Activated T-helper 1 cell treated with anti-CD3 and anti-CD28 coated beads, Interleukin-2, amount 50 U/mL, for 16 hours (primary cell): Measurements from ENCODE around the gene OR6C75.
"Not testable (repeated sequence)": the region's sequence is repeated elsewhere in the genome, so short reads cannot be mapped to it uniquely, and the experiment has no call there.

Experiments
- DNase-seq, 2 donors: peaks; one replicate each; pipeline ENCODE4 v3.0.0-alpha.2; 2020; ENCODE audit warnings: low read depth in 1 of 2, low spot score in 1 of 2

The OR6C75 gene

DNA sequence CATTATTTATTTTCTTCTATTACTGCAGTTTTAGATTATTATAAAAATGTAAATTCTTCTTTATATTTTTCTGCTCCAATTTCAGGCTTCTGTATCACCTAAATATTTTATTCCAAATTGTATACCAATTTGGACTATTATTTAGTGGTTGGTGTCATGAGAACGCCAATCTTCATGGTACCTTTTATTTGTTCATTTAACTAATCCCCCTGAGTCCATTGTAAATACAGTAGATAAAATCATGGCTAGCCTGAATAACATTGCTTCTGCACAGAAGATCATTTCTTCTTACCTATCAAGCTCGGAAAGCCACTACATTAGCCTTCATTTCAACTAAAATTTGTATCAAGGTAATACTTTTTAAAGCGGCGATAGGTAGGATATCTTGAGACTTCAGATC, at the start of gene OR6C75:
Gene OR6C75 (plus strand): TSS at position 301 of the 400 bp plus-strand sequence. CDS start 2,136 bp downstream, outside the sequence.
- no peak for DNase-seq

DNA sequence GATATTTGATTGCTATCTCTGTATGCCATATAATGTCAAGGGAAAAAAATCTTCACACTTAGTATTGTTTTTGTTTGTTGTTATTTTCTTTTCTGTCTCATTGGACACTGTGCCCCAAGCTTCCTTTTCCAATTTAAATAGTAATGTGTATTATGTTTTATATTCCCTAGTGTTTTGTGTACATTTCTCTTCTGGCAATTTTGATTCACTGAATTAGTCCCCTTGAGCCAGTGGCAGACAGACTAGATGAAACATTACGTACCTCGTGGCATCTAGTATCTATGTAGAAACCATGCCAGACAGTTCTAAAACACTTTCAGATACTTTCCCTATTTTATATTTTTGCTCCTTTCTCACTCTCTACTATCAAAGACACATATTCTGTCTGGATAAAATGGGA, 48.7 kb upstream of the OR6C75 start, which contains the start of gene OR6C1:
Gene OR6C1 (plus strand): TSS at position 301 of the 400 bp plus-strand sequence. CDS start 6,257 bp downstream, outside the sequence.
- DNase-seq = no peak

DNA sequence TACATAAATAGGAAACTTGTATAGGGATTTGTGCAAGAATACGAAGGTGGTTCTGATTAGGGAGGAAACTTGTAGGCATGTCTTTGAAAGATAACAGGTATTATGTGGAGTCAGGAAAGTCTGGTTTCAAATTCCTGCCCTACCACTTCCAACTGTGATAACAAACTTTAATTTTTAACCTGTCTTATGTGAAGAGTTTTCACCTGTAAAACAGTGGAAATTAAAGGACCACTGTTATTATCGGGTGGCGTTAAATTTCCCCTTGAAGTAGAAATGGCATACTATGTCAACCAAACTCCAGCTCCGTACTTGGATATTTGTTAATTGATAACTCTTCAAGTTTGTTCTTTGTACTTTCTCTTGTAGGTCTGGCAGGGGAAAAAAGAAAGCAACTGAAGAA, 42.6 kb upstream of the OR6C75 start:
- DNase-seq = no peak

DNA sequence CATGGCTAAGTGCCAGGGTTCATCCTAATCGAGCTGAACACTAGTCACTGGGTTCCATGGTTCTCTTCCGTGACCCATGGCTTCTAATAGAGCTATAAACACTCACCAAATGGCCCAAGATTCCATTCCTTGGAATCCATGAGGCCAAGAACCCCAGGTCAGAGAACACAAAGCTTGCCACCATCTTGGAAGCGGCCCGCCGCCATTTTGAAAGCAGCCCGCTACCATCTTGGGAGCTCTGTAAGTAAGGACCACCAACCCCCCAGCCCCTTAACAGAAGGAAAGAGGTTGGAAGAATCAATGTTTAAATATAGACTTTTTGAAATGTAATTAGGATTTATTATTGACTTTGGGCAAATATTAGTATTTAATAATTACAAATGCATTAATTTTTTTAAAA, 37.0 kb upstream of the OR6C75 start:
- not testable (repeated sequence) for DNase-seq

DNA sequence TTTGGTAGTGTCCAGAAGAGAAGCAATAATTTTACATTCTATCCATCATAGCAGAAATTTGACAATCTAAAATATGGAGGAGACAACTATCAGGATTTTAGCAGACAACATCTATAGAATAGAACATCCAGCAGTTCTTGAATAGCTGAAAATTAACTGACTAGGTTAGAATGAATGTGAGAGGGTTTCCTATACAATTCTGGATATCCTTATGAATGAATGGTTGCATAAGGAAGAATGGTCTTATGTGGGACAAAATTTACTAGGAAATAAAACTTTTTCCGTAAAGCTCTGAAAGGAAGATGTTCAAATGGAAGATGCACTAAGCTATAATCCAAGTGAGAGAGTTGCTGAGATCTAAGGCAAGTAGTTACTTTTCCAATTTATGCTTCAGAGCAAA, 32.3 kb upstream of the OR6C75 start, which contains the start of gene OR6C3:
Gene OR6C3 (plus strand): TSS at position 301 of the 400 bp plus-strand sequence. CDS start 955 bp downstream, outside the sequence.
- DNase-seq = no peak

DNA sequence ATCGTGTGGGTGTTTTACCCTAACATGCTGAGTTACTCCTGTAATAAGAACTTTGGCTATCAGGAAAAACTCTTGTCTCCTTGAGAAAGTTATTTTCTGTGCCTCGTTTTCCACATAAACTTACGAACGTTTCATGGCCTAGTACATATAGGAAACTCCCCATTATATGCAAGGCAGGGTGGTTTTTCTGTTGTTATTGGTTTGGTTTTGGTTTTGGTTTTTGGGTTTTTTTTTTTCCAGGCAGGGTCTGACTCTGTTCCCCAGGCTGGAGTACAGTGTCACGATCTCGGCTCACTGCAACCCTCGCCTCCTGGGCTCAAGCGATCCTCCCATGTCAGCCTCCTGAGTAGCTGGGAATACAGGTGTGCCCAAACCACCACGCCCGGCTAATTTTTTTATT, 26.8 kb upstream of the OR6C75 start:
- no peak for DNase-seq

DNA sequence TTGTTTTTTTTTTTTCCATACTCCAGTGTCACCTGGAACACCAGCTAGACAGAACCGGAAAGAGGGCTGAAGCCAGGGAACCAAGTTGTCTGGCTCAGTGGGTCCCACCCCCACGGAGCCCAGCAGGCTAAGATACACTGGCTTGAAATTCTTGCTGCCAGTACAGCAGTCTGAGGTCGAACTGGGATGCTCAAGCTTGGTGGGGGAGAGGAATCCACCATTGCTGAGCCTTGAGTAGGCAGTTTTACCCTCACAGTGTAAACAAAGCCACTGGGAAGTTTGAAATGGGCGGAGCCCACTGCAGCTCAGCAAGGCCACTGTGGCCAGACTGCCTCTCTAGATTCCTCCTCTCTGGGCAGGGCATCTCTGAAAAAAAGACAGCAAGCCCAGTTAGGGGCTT, 7.4 kb upstream of the OR6C75 start:
- not testable (repeated sequence) for DNase-seq

DNA sequence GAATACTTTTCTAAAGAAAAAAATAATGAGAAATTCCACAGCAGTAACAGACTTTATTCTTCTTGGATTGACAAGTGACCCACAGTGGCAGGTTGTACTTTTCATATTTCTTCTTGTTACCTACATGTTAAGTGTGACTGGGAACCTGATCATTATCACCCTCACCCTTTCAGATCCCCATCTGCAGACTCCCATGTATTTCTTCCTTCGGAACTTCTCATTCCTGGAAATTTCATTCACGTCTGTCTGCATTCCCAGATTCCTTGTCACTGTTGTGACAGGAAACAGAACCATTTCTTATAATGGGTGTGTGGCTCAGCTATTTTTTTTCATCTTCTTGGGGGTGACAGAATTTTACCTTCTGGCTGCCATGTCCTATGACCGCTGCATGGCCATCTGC, 2.3 kb downstream of the OR6C75 start:
- DNase-seq = no peak

DNA sequence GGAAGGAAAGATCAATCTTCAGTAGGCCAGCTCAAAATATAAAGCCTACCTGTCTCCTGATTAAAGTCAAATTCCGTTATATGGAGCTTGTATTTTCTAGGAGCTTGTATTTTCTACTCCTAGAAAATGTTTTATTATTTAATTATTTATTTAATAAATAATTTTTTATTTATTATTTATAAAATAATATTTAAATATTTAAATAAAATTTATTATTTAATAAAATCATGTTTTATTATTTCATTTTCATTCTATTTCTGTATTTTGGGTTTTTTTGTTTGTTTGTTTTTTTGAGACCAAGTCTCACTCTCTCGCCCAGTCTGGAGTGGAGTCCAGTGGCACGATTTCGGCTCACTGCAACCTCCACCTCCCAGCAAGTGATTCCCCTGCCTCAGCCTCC, 9.7 kb downstream of the OR6C75 start:
- DNase-seq = no peak

DNA sequence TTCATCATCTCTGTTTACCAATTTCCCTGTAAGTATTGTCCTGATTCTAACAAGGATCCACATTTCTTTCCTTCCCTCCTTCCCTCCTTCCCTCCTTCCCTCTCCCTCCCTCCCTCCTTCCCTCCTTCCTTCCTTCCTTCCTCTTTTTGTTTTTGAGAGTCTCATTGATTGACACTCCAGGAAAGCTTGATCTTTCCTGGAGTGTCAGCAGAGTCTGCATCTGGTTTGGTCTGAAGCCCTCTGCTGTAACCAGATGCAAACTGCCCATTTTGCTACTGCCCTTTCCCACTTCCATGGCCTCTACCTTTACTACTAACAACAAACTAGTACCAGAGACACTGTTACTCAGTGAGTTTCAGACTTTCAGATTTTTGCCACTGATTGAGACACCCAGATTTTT, 23.1 kb downstream of the OR6C75 start:
- no peak for DNase-seq

DNA sequence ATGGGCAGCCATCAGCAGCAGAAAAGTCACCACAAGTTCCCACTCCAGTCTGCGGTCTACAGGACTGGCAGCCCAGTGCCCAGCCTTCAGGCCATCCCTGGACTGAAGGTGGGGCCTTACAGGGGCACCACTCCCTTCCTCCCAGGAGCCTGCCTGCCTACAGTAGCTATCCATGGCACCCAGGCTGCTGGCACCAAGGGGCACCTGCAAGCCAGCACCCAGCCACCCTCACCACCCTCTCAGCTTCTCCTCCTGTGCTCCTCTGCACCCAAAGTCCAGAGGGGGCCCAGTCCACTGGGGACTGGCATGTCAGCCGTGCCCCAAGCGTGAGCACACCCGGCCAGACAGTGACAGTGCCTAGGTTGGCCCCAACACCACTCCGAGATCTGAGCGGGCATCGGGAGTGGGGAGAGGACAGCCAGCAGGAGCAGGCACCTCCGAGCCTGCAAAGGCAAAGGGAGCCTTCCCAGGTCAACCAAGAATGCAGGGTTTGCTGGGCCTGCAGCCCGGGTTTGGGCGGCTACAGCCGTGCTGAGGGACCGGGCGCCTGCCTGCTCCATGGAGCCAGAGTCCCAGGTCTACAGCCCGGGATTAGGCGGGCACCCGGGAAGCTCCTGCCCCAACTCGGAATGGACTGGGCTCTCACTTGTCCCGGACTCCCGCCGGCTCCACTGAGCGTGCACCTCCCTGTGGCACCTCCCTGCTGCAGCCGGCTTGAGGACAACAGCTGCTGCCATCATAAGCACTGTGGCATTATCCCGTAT, 29.4 kb downstream of the OR6C75 start:
- no peak for DNase-seq

DNA sequence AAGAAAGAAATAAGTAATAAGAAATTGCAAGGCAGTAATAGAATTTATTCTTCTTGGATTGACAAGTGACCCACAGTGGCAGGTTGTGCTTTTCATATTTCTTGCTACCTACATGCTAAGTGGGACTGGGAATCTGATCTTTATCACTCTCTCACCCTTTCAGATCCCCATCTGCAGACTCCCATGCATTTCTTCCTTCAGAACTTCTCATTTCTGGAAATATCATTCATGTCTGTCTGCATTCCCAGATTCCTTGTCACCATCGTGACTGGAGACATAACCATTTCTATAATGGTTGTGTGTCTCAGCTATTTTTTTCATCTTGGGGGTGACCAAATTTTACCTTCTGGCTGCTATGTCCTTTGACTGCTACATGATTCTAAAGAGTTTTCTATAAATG, 33.6 kb downstream of the OR6C75 start:
- no peak for DNase-seq

DNA sequence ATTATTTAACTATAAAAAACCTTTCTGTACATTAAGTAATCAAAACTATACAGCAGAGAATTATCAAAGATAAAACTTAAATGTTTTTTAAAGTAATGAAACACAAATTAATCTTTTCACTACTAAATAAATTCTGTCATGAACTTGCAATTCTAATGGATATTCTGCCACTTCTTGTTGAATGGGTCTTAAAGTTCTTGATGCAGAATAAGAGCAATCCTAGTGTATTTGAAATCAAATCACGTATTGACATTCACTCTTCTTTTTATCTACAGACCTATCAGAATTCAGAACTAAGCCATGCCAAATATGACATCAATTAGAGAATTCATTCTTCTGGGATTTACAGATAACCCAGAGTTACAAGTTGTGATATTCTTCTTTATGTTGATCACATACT, 37.5 kb downstream of the OR6C75 start, which contains the start of gene OR6C65:
Gene OR6C65 (plus strand): TSS at position 301 of the 400 bp plus-strand sequence. CDS start 0 bp downstream, at position 301.
- no peak for DNase-seq

DNA sequence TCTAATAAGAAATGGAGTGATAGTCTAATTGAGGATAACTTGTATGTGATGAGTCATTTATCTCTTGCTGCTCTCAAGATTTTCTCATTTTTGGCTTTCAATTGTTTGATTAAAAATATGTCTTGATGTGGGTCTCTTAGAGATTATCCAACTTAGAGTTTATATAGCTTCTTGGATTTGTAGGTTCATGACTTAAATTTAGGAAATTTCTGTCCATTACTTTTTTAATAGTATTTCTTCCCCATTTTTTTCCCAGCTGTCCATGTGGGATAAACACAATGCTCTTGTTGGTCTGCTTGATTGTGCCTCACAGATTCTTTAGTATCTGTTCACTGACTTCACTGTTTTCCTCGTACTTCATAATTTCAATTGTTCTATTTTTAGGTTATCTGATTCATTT, 45.1 kb downstream of the OR6C75 start:
- no peak for DNase-seq

DNA sequence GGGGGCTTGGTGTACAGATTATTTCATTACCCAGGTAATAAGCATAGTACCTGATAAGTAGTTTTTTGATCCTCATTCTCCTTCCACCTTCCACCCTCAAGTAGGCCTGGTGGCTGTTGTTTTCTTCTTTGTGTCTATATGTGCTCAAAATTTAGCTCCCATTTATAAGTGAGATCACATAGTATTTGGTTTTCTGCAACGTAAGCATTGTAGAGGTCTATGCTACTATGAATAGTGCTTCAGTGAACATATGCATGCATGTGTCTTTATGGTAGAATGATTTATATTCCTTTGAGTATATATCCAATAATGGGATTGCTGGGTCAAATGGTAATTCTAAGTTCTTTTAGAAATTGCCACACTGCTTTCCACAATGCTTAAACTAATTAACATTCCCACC, 46.4 kb downstream of the OR6C75 start:
- not testable (repeated sequence) for DNase-seq

DNA sequence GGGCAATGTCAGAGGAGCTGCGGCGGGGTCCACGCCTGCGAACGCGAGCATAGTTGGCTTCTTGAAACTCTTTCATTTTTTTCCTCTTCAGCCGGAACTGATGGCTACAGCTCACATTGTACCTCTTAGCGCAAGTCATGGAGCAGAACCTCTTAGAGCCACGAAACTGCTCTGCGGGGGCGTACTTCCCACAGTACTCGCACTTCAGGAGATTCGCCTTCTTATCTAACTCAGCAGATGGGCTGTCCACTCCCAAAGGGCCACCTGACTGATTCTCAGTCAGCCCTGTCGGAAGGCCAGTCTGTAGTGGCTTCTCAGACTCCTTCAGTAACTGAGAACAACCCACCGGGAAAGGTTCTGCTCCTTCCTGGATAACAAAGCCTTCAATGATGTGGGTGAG, 49.4 kb downstream of the OR6C75 start:
- not testable (repeated sequence) for DNase-seq

DNA sequence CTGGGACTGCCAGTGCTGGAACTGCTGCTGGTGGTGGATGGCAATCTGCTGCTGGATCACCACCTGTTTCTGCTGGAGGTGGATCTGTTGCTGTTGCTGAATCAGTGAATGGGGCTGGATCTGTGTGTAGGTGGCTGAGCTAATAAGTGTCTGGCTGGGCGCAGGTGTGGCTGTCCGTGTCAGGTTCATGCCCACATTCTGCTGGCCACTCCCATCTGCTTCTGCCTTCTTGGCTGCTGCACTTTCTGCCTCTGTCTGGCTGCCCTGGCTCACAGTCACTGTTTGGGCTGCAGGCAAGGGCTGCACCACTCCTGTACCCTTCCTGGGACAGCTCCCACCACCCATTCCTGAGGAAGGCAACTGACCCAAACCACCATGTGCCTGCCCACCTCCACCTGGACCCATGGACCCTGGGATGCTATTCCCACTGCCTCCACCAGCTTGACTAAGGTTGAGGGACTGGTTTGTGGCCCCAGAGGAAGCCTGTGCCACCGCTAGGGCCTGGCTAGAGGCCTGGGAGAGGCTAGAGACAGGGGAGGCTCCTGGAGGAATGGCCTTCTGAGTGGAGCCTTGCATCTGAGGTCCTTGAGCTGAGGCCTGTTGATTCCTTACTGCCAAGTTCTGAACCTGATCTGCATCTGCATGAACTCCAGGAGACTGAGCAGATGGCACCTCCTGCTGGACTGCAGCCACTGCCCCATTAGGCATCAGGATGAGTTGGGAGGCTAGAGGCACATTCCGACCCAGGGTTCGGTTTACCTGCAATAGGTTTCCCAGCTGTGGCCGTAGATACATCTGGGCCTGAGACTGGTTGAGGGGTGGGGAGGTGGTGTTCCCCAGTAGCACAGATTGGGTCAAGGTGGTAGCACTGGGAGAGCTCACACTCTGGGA, 51.0 kb downstream of the OR6C75 start:
- not testable (repeated sequence) for DNase-seq

DNA sequence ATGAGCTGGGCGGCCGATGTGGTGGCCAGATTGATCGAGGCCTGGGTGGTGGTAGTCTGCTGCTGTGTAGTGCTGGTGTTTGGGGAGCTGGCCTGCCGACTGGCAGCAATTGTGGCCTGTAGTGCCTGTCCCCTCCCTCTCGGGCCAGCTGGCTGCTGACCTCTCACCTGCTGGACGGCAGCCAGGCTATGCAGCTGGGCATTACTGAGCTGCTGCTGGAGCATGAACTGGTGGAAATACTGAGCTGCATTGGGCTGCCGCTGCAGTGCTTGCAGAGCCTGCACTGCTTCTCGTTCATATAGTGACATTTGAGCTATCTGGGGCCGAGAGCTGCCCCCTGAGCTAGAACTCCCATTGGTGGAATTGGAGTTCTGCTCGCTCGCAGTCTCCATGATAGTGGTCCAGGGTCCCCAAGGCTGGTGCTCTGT, 51.6 kb downstream of the OR6C75 start:
- not testable (repeated sequence) for DNase-seq

DNA sequence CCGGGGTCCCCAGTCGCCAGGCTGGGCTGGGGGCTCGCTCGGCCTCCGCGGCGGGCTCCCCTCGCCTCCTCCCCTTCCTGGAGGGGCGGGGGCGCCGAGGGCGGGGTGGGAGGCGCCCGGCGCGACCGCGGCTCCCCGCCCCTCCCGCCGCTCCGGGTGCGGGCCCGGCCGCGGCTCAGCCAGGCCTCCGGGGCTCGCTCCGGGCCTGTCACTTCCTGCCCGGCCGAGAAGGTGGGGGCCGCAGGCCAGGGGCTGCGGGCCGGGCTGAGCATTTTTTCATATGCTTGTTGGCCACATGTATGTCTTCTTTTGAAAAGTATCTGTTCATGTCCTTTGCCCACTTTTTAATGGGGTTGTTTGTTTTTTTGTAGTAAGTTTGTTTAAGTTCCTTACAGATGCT, 52.1 kb downstream of the OR6C75 start:
- DNase-seq = not testable (repeated sequence)

DNA sequence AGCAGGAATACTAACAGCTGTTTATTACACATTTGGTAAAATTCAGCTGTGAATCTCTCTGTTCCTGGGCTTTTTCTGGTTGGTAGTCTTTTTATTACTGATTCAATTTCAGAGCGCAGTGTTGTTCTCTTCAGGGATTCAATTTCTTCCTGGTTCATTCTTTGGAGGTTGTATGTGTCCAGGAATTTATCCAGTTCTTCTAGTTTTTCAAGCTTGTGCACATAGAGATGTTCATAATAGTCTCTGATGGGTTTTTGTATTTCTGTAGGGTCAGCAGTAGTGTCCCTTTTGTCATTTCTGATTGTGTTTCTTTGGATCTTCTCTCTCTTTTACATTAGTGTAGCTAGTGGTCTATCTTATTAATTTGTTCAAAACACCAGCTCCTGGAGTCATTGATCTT, 54.2 kb downstream of the OR6C75 start:
- DNase-seq = no peak
